ENCODE data around the gene RNF7. TPM values are rescaled to one million over a fixed set of nuclear protein-coding genes. Genes with fewer than 3 reads are reported as not detected.
"Not testable (repeated sequence)": the region's sequence is repeated elsewhere in the genome, so short reads cannot be mapped to it uniquely, and the experiment has no call there.

Gene RNF7
- total and polyA plus RNA-seq, 2 of the 8 experiments (the other 6 are each of a cell fraction or from before 2014, with no cell fraction given), result 78.4 to 113 TPM

DNA sequence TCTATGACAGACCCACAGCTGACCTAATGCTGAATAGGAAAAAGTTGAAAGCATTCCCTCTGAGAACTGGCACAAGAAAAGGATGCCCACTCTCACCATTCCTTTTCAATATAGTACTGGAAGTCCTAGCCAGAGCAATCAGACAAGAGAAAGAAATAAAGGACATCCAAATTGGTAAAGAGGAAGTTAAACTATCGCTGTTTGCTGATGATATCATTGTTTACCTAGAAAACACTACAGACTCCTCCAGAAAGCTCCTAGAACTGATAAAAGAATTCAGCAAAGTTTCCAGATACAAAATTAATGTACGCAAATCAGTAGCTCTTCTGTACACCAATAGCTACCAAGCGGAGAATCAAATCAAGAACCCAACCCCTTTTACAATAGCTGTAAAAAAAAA lies 34.7 kb upstream of the RNF7 start:
- H2BK12ac ChIP-seq (ENCODE audit: low read depth, low read length); H3K79me1 ChIP-seq (ENCODE audit: low read depth, low read length); H3K23me2 ChIP-seq (ENCODE audit: low read depth, low read length); H4K20me1 ChIP-seq (replicated peaks in 1 of 2; ENCODE audit: control insufficient read depth in 1 of 2, insufficient read depth in 2 of 2, low read length in 2 of 2); H2BK15ac ChIP-seq (ENCODE audit: low read length); H3K4me3 ChIP-seq (ENCODE audit: extremely low read depth in 1 of 4, insufficient read depth in 2 of 4, low read depth in 3 of 4, low read length in 4 of 4); H3K4me2 ChIP-seq (ENCODE audit: insufficient read depth in 1 of 2, low read depth in 2 of 2, low read length in 2 of 2); H3K27me3 ChIP-seq (replicated peaks in 1 of 4; ENCODE audit: control insufficient read depth in 3 of 4, extremely low read depth in 1 of 4, insufficient read depth in 3 of 4, low read length in 3 of 4); H2BK20ac ChIP-seq (ENCODE audit: low read length); CTCF ChIA-PET (ENCODE audit: partially characterized antibody); H4K5ac ChIP-seq (ENCODE audit: insufficient read length, low read depth, low read length); H2AFZ ChIP-seq (ENCODE audit: low read length); H2AK5ac ChIP-seq (ENCODE audit: low read depth, low read length); DNase-seq (ENCODE audit: low read depth in 1 of 2, low spot score in 2 of 2); POLR2A ChIA-PET (ENCODE audit: partially characterized antibody); H3K4me1 ChIP-seq (replicated peaks in 1 of 4; ENCODE audit: control insufficient read depth in 3 of 4, insufficient read depth in 4 of 4, low read length in 3 of 4); H3K23ac ChIP-seq (ENCODE audit: insufficient read length); H3K9ac ChIP-seq (replicated peaks in 1 of 4; ENCODE audit: extremely low read depth in 1 of 4, low read depth in 3 of 4, low read length in 3 of 4); H3K4ac ChIP-seq (replicated peaks; ENCODE audit: insufficient read length, low read depth, low read length); H3K79me2 ChIP-seq (ENCODE audit: control insufficient read depth in 1 of 2, insufficient read depth in 2 of 2, low read length in 2 of 2); H3K9me3 ChIP-seq (ENCODE audit: insufficient read depth in 2 of 2, low read depth in 1 of 2, low read length in 1 of 2); H3K27ac ChIP-seq (ENCODE audit: low read depth, low read length); H3K56ac ChIP-seq (replicated peaks; ENCODE audit: insufficient read length, low read depth, low read length); H3K36me3 ChIP-seq (ENCODE audit: control insufficient read depth in 2 of 4, insufficient read depth in 4 of 4, low read length in 3 of 4); H2BK120ac ChIP-seq (replicated peaks; ENCODE audit: low read depth, low read length); FAIRE-seq; H4K91ac ChIP-seq (replicated peaks; ENCODE audit: insufficient read length, low read length); H4K8ac ChIP-seq (ENCODE audit: extremely low read depth, insufficient read depth, low read length); H3K18ac ChIP-seq (ENCODE audit: extremely low read depth, low read length); H2BK5ac ChIP-seq (ENCODE audit: low read depth, low read length); H3K14ac ChIP-seq (ENCODE audit: insufficient read length): not testable (repeated sequence)
- 98% methylated on average over 3 of the region's 3 CpGs; no CpG with 5 or more reads in 1 of the 2 experiments for WGBS, 2 experiments (ENCODE audit: extremely low coverage in 1 of 2, insufficient coverage in 1 of 2, insufficient read length in 1 of 2, insufficient replicate concordance in 2 of 2, low coverage in 1 of 2, low lambda C conversion rate in 2 of 2, missing lambda C conversion rate in 1 of 2)
